Measurements from ENCODE around the gene THAP2.
"Not testable (repeated sequence)": the region's sequence is repeated elsewhere in the genome, so short reads cannot be mapped to it uniquely, and the experiment has no call there.

THAP2 gene

GRCh38 chr12:71688961-71689570 is 25.0 kb downstream of the THAP2 start:
- TF ChIP-seq ELF4 (IDR thresholded peaks at IDR 0.05) (no peak), TARDBP (IDR thresholded peaks at IDR 0.05) (no peak)
- POLR2A ChIA-PET, result no interaction called here
- DNase-seq (ENCODE audit: extremely low spot score), result no peak
- CTCF ChIA-PET, result no interaction called here

GRCh38 chr12:71691504-71692129 is 27.5 kb downstream of the THAP2 start:
- TF ChIP-seq PKNOX1 (IDR thresholded peaks at IDR 0.05), result peak; percentile 42
- TF ChIP-seq CTBP1 (IDR thresholded peaks at IDR 0.05; ENCODE audit: borderline replicate concordance), result peak; percentile 16; the same call in 1 of the 2 replicates
- TF ChIP-seq NFRKB (IDR thresholded peaks at IDR 0.05), result no peak
- peak; percentile 76 for TF ChIP-seq ZNF384 (IDR thresholded peaks at IDR 0.05)
- CTCF ChIA-PET, result no interaction called here
- POLR2A ChIA-PET, result no interaction called here
- DNase-seq (ENCODE audit: extremely low spot score), result no peak

GRCh38 chr12:71693126-71693525 is 29.0 kb downstream of the THAP2 start:
- TF ChIP-seq FOXM1 (IDR thresholded peaks at IDR 0.05; ENCODE audit: borderline replicate concordance) (no peak), SP1 (IDR thresholded peaks at IDR 0.05) (no peak), ZNF384 (IDR thresholded peaks at IDR 0.05) (no peak), HDGF (IDR thresholded peaks at IDR 0.05; ENCODE audit: borderline replicate concordance) (no peak), ELF4 (IDR thresholded peaks at IDR 0.05) (no peak), ARNT (IDR thresholded peaks at IDR 0.05) (no peak), TARDBP (IDR thresholded peaks at IDR 0.05) (no peak), FOXA1 (IDR thresholded peaks at IDR 0.05) (no peak), NFRKB (IDR thresholded peaks at IDR 0.05) (no peak)
- ChIA-PET POLR2A (no interaction called here), CTCF (no interaction called here)
- DNase-seq (ENCODE audit: extremely low spot score), result no peak

- CTCF ChIA-PET; POLR2A ChIA-PET; DNase-seq (ENCODE audit: extremely low spot score): not testable (repeated sequence)
These were observed 29.6 kb downstream of the THAP2 start for GRCh38 chr12:71693651-71694050.

- ChIA-PET CTCF (no interaction called here), POLR2A (no interaction called here)
- no peak for DNase-seq (ENCODE audit: extremely low spot score)
- TF ChIP-seq SUZ12 (IDR thresholded peaks at IDR 0.05) (no peak), LEF1 (IDR thresholded peaks at IDR 0.05; ENCODE audit: borderline replicate concordance) (no peak), CTBP1 (IDR thresholded peaks at IDR 0.05; ENCODE audit: borderline replicate concordance) (no peak), ELF4 (IDR thresholded peaks at IDR 0.05) (no peak), BHLHE40 (IDR thresholded peaks at IDR 0.05; ENCODE audit: borderline replicate concordance) (no peak), ZNF384 (IDR thresholded peaks at IDR 0.05) (no peak), TARDBP (IDR thresholded peaks at IDR 0.05) (no peak)
These were observed 30.2 kb downstream of the THAP2 start for GRCh38 chr12:71694099-71694820.

GRCh38 chr12:71695782-71696181 is 31.7 kb downstream of the THAP2 start:
- no peak for DNase-seq (ENCODE audit: extremely low spot score)
- ChIA-PET POLR2A (interaction anchor here (1.3 to 2.7 kb wide), 2 partner anchors 10 to 32 kb away, joined by 3 to 14 read pairs; partner anchors contain the start of genes THAP2, TMEM19 and ZFC3H1), CTCF (interaction anchor here (0.5 kb wide), 1 partner anchor 19 kb away, joined by 4 read pairs; no protein-coding TSS in a partner anchor)

GRCh38 chr12:71702181-71702580 is 38.1 kb downstream of the THAP2 start:
- DNase-seq (ENCODE audit: extremely low spot score); POLR2A ChIA-PET; CTCF ChIA-PET: not testable (repeated sequence)

More at GRCh38 chr12:71695782-71696181, 31.7 kb downstream of the THAP2 start:
- TF ChIP-seq BHLHE40 (IDR thresholded peaks at IDR 0.05; ENCODE audit: borderline replicate concordance) (no peak), ZNF384 (IDR thresholded peaks at IDR 0.05) (no peak), LEF1 (IDR thresholded peaks at IDR 0.05; ENCODE audit: borderline replicate concordance) (no peak), NFRKB (IDR thresholded peaks at IDR 0.05) (no peak), ELF4 (IDR thresholded peaks at IDR 0.05) (no peak), SP1 (IDR thresholded peaks at IDR 0.05) (no peak), HDGF (IDR thresholded peaks at IDR 0.05; ENCODE audit: borderline replicate concordance) (no peak), L3MBTL2 (conservative IDR thresholded peaks at IDR 0.05) (no peak), SUZ12 (IDR thresholded peaks at IDR 0.05) (no peak), FOXM1 (IDR thresholded peaks at IDR 0.05; ENCODE audit: borderline replicate concordance) (no peak), TARDBP (IDR thresholded peaks at IDR 0.05) (no peak), ARNT (IDR thresholded peaks at IDR 0.05) (no peak), FOXK2 (IDR thresholded peaks at IDR 0.05) (no peak), PKNOX1 (IDR thresholded peaks at IDR 0.05) (no peak), FOXA1 (IDR thresholded peaks at IDR 0.05) (no peak), CTBP1 (IDR thresholded peaks at IDR 0.05; ENCODE audit: borderline replicate concordance) (no peak)
